Spinal cord (tissue), 10 donors: Measurements from ENCODE around the gene DLG5. TPM values are rescaled to one million over a fixed set of nuclear protein-coding genes. Genes with fewer than 3 reads are reported as not detected.

ENCODE experiments used
- DNase-seq, 6 donors: peaks; one replicate each; pipeline versions ENCODE4 v3.0.0 to v3.0.0-alpha.2; 2013 to 2015; ENCODE audit warnings: low spot score in 6 of 6, low read depth in 4 of 6
- H3K27ac ChIP-seq: one replicate; pipeline ENCODE4 v1.5.1; 2013; ENCODE audit warnings: low read depth, low read length, control low read depth
- H3K27me3 ChIP-seq: one replicate; pipeline ENCODE4 v1.6.1; 2013; ENCODE audit warnings: low read length; ENCODE audit not compliant: control insufficient read depth, insufficient read depth
- H3K36me3 ChIP-seq: one replicate; pipeline ENCODE4 v1.6.1; 2013; ENCODE audit warnings: low read length; ENCODE audit not compliant: control insufficient read depth, insufficient read depth
- H3K4me1 ChIP-seq: one replicate; pipeline ENCODE4 v1.6.1; 2013; ENCODE audit warnings: low read length; ENCODE audit not compliant: control insufficient read depth, insufficient read depth
- H3K4me3 ChIP-seq: one replicate; pipeline ENCODE4 v1.5.1; 2013; ENCODE audit warnings: low read depth, low read length, control low read depth
- H3K9me3 ChIP-seq: one replicate; pipeline ENCODE4 v1.6.1; 2013; ENCODE audit warnings: low read length; ENCODE audit not compliant: control insufficient read depth, insufficient read depth
- WGBS: methylation state at CpG from one replicate; pipeline ENCODE4 v1.1.5; 2013; ENCODE audit warnings: missing lambda C conversion rate; ENCODE audit not compliant: insufficient coverage; 5-methylcytosine and 5-hydroxymethylcytosine counted together
- polyA plus RNA-seq, 2 donors: library from polyadenylated mRNA; unstranded; fragments of 120-200 nt; gene quantifications; one replicate each; pipeline ENCODE4 v1.2.1, GENCODE V29; 2013; ENCODE audit not compliant: insufficient read length in 2 of 2
- total RNA-seq, 2 donors: library from RNA; depleted of rRNA in 1 of 2; stranded (reverse); fragments of 120-200 nt in 1 of 2; fragments of >200 nt in 1 of 2; gene quantifications; one replicate each; pipeline versions ENCODE4 v1.2.3 to v1.2.4, GENCODE V29; 2013 to 2014
- donor health status: healthy.

DLG5 gene
- total and polyA plus RNA-seq, 4 donors, result 27.5 to 78.5 (median 51.3) TPM

- DNase-seq, result no peak
- Histone ChIP-seq H3K4me1 (peaks cover 29% of the 10 kb centered on the region), H3K27ac (no peak overlapping the region), H3K27me3 (no peaks in the 10 kb centered on the region), H3K36me3 (peaks cover 61% of the 10 kb centered on the region), H3K9me3 (no peaks in the 10 kb centered on the region), H3K4me3 (no peak overlapping the region)
- WGBS, result 92% methylated on average over 11 of the region's 11 CpGs
Measured at GRCh38 chr10:77843264-77843663, 83.3 kb downstream of the DLG5 start.

- Histone ChIP-seq H3K9me3 (no peaks in the 10 kb centered on the region), H3K4me1 (peaks cover 30% of the 10 kb centered on the region), H3K27ac (no peak overlapping the region), H3K27me3 (no peaks in the 10 kb centered on the region), H3K4me3 (no peak overlapping the region), H3K36me3 (peaks cover 61% of the 10 kb centered on the region)
- no peak for DNase-seq
- WGBS, result 98% methylated on average over 4 of the region's 5 CpGs
Measured at GRCh38 chr10:77842652-77843212, 83.8 kb downstream of the DLG5 start.

GRCh38 chr10:77841711-77842375 lies 84.7 kb downstream of the DLG5 start:
- Histone ChIP-seq H3K4me3 (no peak overlapping the region), H3K4me1 (peaks cover 29% of the 10 kb centered on the region), H3K9me3 (no peaks in the 10 kb centered on the region), H3K27ac (no peak overlapping the region), H3K27me3 (no peaks in the 10 kb centered on the region), H3K36me3 (peaks cover 63% of the 10 kb centered on the region)
- no peak for DNase-seq
- WGBS, result 94% methylated on average over 27 of the region's 27 CpGs

GRCh38 chr10:77840636-77841035 lies 85.9 kb downstream of the DLG5 start:
- peaks cover 23% of the 10 kb centered on the region for H3K4me1 ChIP-seq
- 88% methylated on average over 6 of the region's 8 CpGs for WGBS
- H3K27ac ChIP-seq, result no peak overlapping the region
- H3K4me3 ChIP-seq, result no peak overlapping the region
- no peak for DNase-seq
- H3K27me3 ChIP-seq, result no peaks in the 10 kb centered on the region
- peaks cover 67% of the 10 kb centered on the region for H3K36me3 ChIP-seq
- no peaks in the 10 kb centered on the region for H3K9me3 ChIP-seq

GRCh38 chr10:77837925-77838595 lies 88.5 kb downstream of the DLG5 start:
- 68% methylated on average over 11 of the region's 14 CpGs for WGBS
- H3K36me3 ChIP-seq, result peaks cover 76% of the 10 kb centered on the region
- no peaks in the 10 kb centered on the region for H3K9me3 ChIP-seq
- no peak overlapping the region for H3K4me3 ChIP-seq
- H3K4me1 ChIP-seq, result peaks cover 25% of the 10 kb centered on the region
- H3K27ac ChIP-seq, result no peak overlapping the region
- H3K27me3 ChIP-seq, result no peaks in the 10 kb centered on the region
- DNase-seq, result no peak

DNA sequence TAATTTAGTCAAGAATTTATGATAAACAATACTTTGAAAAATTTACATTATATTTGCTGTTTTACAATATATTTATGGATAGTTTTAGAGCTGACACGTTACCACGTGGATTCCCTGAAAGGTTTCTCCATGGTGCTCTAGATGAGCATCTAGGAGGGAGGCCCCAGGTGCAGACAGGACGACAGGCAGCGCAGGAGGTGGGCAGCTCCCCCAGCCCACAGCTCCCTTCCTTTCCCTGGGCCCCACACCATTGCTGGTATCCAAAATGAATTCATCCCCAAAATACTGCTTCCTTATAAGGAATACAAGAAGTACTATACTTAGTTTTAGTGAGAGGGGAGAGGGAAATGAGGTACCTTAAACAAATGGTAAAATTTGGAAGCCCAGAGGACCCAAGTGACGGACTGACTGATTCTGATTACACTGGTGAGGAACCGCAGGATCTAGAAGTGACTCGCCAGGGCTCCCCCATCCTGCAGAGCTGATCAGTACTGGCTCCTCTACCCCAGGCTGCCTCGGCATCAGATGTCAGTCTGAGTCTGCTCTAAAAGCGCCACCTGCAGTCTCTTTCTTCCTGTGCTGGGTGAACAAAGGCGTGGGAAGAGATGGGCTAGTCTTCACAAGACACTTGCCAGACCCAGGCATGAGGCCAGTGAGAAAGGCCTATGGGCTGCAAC lies 89.2 kb downstream of the DLG5 start:
- whole genome bisulfite sequencing, result 48% methylated on average over 6 of the region's 10 CpGs
- Histone ChIP-seq H3K4me3 (no peak overlapping the region), H3K36me3 (peaks cover 79% of the 10 kb centered on the region), H3K4me1 (peaks cover 25% of the 10 kb centered on the region), H3K27me3 (no peaks in the 10 kb centered on the region), H3K27ac (no peak overlapping the region), H3K9me3 (no peaks in the 10 kb centered on the region)
- DNase-seq, result peak in 2 of 6 donors; percentile 63 to 64

DNA sequence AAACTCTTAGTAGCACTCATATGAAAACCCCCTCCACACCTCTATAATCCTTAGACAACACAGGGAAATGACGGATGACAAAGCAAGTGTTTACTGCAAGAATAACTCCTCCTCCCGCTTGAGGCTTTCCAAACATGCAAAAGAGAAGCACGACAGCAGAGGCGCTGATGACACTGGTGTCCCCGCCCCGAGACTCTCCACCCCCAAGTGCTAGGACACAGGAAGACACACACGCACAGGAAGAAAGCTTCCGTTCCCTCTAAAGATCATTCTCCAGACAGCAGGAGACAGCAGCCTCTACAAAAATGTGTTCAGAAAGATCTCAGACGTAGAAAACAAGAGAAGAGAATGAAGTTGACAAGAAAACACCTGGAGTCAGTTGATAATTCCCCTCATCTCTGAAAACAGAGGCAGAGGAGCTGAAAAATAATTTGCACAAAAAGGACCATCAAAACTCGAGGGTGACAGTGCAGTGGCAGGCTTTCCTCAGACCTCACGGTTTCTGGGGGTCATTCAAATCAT lies 90.2 kb downstream of the DLG5 start:
- Histone ChIP-seq H3K36me3 (peaks cover 73% of the 10 kb centered on the region), H3K4me3 (no peak overlapping the region), H3K27ac (peak overlapping the region; percentile 29), H3K9me3 (no peaks in the 10 kb centered on the region), H3K4me1 (peaks cover 25% of the 10 kb centered on the region), H3K27me3 (no peaks in the 10 kb centered on the region)
- DNase-seq, result peak in 2 of 6 donors; percentile 77 to 85
- 64% methylated on average over 8 of the region's 11 CpGs for WGBS

- peak in 1 of 6 donors; percentile 69 for DNase-seq
- peaks cover 72% of the 10 kb centered on the region for H3K36me3 ChIP-seq
- no peak overlapping the region for H3K4me3 ChIP-seq
- H3K27ac ChIP-seq, result no peak overlapping the region
- H3K4me1 ChIP-seq, result peaks cover 25% of the 10 kb centered on the region
- H3K27me3 ChIP-seq, result no peaks in the 10 kb centered on the region
- 74% methylated on average over 8 of the region's 14 CpGs for WGBS
- no peaks in the 10 kb centered on the region for H3K9me3 ChIP-seq
Measured at GRCh38 chr10:77835669-77836086, 90.9 kb downstream of the DLG5 start.

- H3K27ac ChIP-seq, result no peak overlapping the region
- H3K4me1 ChIP-seq, result peaks cover 25% of the 10 kb centered on the region
- DNase-seq, result no peak
- H3K36me3 ChIP-seq, result peaks cover 71% of the 10 kb centered on the region
- no peaks in the 10 kb centered on the region for H3K27me3 ChIP-seq
- 76% methylated on average over 8 of the region's 13 CpGs for WGBS
- no peak overlapping the region for H3K4me3 ChIP-seq
- H3K9me3 ChIP-seq, result no peaks in the 10 kb centered on the region
Measured at GRCh38 chr10:77834943-77835668, 91.4 kb downstream of the DLG5 start.
